ENCODE measurements around the gene FOXP3.

Gene FOXP3

DNA sequence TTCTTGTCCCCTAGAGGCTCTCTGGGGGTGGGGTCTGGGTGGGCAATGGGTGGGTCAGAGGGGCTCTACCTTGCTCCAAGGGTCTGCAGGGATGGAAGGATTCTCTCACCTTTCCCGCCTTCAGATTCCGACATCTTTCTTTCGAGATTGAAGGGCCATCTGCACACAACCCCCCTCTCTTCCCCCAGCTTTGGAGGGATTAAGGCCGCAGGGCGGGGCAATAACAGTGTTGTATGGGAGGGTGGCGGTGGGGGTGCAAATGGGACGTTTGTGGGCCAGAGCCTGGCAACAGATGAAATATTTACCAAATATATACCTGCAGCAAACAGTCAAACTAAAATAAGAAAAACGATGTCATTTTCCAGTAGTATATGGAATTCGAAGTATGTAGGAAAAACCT, 31.3 kb downstream of the FOXP3 start, which contains the start of gene CACNA1F:
Gene CACNA1F, minus strand, starts transcription at position 165 of the 400 bp plus-strand sequence. Its CDS starts 31 bp downstream, at position 134.
- no peak for TF ChIP-seq TAF1 (IDR thresholded peaks at IDR 0.05; ENCODE audit: low read depth)
- TF ChIP-seq FOXM1 (IDR thresholded peaks at IDR 0.05; ENCODE audit: borderline replicate concordance, low read depth) = no peak
- no peak for TF ChIP-seq ZBTB7A (IDR thresholded peaks at IDR 0.05; ENCODE audit: low read depth)
- TF ChIP-seq, protein P1, sequence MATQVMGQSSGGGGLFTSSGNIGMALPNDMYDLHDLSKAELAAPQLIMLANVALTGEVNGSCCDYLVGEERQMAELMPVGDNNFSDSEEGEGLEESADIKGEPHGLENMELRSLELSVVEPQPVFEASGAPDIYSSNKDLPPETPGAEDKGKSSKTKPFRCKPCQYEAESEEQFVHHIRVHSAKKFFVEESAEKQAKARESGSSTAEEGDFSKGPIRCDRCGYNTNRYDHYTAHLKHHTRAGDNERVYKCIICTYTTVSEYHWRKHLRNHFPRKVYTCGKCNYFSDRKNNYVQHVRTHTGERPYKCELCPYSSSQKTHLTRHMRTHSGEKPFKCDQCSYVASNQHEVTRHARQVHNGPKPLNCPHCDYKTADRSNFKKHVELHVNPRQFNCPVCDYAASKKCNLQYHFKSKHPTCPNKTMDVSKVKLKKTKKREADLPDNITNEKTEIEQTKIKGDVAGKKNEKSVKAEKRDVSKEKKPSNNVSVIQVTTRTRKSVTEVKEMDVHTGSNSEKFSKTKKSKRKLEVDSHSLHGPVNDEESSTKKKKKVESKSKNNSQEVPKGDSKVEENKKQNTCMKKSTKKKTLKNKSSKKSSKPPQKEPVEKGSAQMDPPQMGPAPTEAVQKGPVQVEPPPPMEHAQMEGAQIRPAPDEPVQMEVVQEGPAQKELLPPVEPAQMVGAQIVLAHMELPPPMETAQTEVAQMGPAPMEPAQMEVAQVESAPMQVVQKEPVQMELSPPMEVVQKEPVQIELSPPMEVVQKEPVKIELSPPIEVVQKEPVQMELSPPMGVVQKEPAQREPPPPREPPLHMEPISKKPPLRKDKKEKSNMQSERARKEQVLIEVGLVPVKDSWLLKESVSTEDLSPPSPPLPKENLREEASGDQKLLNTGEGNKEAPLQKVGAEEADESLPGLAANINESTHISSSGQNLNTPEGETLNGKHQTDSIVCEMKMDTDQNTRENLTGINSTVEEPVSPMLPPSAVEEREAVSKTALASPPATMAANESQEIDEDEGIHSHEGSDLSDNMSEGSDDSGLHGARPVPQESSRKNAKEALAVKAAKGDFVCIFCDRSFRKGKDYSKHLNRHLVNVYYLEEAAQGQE (IDR thresholded peaks at IDR 0.05; ENCODE audit: low read depth) = no peak
- no peak for TF ChIP-seq YY1 (IDR thresholded peaks at IDR 0.05; ENCODE audit: low read depth)
- TF ChIP-seq CEBPB (IDR thresholded peaks at IDR 0.05) = no peak
- TF ChIP-seq CREB1 (IDR thresholded peaks at IDR 0.05; ENCODE audit: low read depth) = no peak
- TF ChIP-seq TEAD4 (IDR thresholded peaks at IDR 0.05) = no peak
- TF ChIP-seq EGR1 (IDR thresholded peaks at IDR 0.05) = no peak
- TF ChIP-seq TCF12 (IDR thresholded peaks at IDR 0.05; ENCODE audit: low read depth) = no peak
- no peak for TF ChIP-seq RAD21 (IDR thresholded peaks at IDR 0.05; ENCODE audit: low read depth)
- TF ChIP-seq, protein P2, sequence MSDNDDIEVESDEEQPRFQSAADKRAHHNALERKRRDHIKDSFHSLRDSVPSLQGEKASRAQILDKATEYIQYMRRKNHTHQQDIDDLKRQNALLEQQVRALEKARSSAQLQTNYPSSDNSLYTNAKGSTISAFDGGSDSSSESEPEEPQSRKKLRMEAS (IDR thresholded peaks at IDR 0.05) = no peak
- TF ChIP-seq NFIC (IDR thresholded peaks at IDR 0.05) = no peak
- no peak for TF ChIP-seq EP300 (IDR thresholded peaks at IDR 0.05; ENCODE audit: borderline replicate concordance)
- TF ChIP-seq, protein P3, sequence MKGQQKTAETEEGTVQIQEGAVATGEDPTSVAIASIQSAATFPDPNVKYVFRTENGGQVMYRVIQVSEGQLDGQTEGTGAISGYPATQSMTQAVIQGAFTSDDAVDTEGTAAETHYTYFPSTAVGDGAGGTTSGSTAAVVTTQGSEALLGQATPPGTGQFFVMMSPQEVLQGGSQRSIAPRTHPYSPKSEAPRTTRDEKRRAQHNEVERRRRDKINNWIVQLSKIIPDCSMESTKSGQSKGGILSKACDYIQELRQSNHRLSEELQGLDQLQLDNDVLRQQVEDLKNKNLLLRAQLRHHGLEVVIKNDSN (IDR thresholded peaks at IDR 0.05) = no peak

DNA sequence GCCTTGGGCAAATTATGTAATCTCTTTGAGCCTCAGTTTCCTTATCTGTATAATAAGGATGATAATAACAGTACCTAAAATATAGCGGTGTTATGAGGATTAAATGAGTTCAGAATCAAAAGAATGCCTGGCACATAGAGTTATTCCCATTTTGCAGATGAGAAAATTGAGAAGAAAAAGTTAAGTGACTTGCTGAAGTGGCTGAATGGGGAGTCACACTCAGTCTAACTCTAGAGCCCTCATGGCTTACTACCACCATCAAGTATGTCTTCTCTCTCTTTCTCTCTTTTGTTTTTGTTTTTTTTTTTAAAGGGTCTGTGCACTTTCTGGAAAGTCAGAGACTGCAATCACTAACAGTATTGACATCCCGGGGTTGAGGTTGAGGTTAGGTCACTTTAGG, 32.0 kb downstream of the FOXP3 start:
- TF ChIP-seq CEBPB (IDR thresholded peaks at IDR 0.05) = no peak

DNA sequence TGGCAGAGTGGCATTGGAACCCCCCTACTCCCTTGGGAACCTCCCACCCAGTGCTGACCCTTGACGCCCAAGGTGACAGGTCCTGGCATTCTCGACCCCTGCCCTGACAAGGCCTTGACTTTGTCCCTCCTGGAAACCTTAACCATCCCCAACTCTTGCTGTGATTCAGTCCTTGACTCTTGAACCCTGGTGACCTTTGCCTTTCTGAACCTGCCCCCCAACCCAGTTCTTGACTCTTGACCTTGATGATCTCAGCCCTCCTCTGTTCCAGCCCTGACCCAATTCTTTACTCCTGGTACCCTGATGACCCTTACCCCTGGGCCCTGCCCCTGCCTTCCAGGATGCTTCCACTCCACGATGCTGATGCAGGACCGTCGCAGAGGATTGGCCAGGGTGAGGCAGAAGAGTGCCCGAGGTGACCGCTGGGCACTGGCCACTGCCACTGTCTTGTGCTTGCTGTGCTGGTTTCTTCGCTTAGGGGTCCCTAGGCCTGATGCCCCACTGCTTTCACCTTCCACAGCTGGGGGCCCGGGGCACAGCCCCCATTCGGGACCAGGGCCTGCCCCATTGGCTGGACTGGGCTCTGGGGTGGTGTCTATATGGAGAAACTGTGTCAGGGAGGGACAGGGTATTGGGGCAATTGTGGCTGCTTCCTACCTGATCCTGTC, 33.0 kb downstream of the FOXP3 start:
- no peak for TF ChIP-seq RAD21 (IDR thresholded peaks at IDR 0.05; ENCODE audit: low read depth)
- TF ChIP-seq, protein P3 (IDR thresholded peaks at IDR 0.05) = no peak
- no peak for TF ChIP-seq TAF1 (IDR thresholded peaks at IDR 0.05; ENCODE audit: low read depth)
- no peak for TF ChIP-seq ZBTB7A (IDR thresholded peaks at IDR 0.05; ENCODE audit: low read depth)
- TF ChIP-seq YY1 (IDR thresholded peaks at IDR 0.05; ENCODE audit: low read depth) = no peak
- TF ChIP-seq TEAD4 (IDR thresholded peaks at IDR 0.05) = no peak
- TF ChIP-seq, protein P2 (IDR thresholded peaks at IDR 0.05) = no peak
- no peak for TF ChIP-seq NFIC (IDR thresholded peaks at IDR 0.05)
- TF ChIP-seq TCF12 (IDR thresholded peaks at IDR 0.05; ENCODE audit: low read depth) = no peak
- no peak for TF ChIP-seq EGR1 (IDR thresholded peaks at IDR 0.05)
- TF ChIP-seq EP300 (IDR thresholded peaks at IDR 0.05; ENCODE audit: borderline replicate concordance) = no peak
- TF ChIP-seq, protein P1 (IDR thresholded peaks at IDR 0.05; ENCODE audit: low read depth) = no peak
- no peak for TF ChIP-seq FOXM1 (IDR thresholded peaks at IDR 0.05; ENCODE audit: borderline replicate concordance, low read depth)
- no peak for TF ChIP-seq CREB1 (IDR thresholded peaks at IDR 0.05; ENCODE audit: low read depth)
- no peak for TF ChIP-seq CEBPB (IDR thresholded peaks at IDR 0.05)

DNA sequence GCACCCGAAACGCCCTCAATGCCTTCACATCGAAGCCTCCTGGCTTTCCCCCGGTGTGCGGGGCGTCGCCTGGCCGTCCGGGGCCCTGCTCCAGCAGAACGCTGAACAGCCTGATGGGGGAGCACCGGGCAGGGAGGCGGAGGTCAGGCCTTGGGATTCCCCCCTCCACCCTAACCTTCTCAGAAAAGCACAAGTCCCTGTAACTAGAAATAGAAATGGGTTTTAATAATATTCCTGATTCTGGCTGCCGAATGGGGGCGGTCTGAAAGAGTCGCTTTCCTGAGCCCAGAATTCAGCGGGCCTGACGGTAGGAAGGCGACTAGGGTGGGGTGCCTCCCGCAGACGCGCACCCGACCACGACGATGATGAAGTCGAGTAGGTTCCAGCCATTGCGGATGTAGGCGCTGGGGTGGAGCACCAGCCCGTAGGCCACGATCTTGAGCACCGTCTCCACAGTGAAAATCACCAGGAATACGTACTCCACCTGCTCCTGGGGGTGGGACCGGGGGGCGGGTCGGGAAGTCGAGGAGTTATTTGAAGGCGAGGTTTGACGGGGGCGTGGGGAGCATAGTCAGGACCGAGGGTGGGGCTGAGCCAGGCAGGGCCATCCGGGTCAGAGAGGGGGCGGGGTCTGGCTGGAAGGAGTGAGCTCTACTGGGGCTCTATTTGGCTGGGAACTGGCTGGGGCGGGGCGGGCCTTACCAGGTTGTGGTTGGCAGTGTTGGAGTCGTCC, 33.8 kb downstream of the FOXP3 start:
- TF ChIP-seq RAD21 (IDR thresholded peaks at IDR 0.05; ENCODE audit: low read depth) (no peak), ZBTB7A (IDR thresholded peaks at IDR 0.05; ENCODE audit: low read depth) (no peak), TAF1 (IDR thresholded peaks at IDR 0.05; ENCODE audit: low read depth) (no peak), EP300 (IDR thresholded peaks at IDR 0.05; ENCODE audit: borderline replicate concordance) (no peak), FOXM1 (IDR thresholded peaks at IDR 0.05; ENCODE audit: borderline replicate concordance, low read depth) (no peak), EGR1 (IDR thresholded peaks at IDR 0.05) (no peak), CREB1 (IDR thresholded peaks at IDR 0.05; ENCODE audit: low read depth) (no peak), TCF12 (IDR thresholded peaks at IDR 0.05; ENCODE audit: low read depth) (no peak), YY1 (IDR thresholded peaks at IDR 0.05; ENCODE audit: low read depth) (no peak), NFIC (IDR thresholded peaks at IDR 0.05) (no peak), CEBPB (IDR thresholded peaks at IDR 0.05) (no peak), TEAD4 (IDR thresholded peaks at IDR 0.05) (no peak)
- TF ChIP-seq, protein P1 (IDR thresholded peaks at IDR 0.05; ENCODE audit: low read depth) = no peak
- TF ChIP-seq, protein P3 (IDR thresholded peaks at IDR 0.05) = no peak
- TF ChIP-seq, protein P2 (IDR thresholded peaks at IDR 0.05) = no peak

Measured in Ishikawa (cell line).